OCI-LY7 (cell line): ENCODE data around the gene CAPN10.

ENCODE experiments used
- CTCF ChIP-seq: fragments of 200-600 bp; sonication (generic); conservative IDR thresholded peaks from 2 replicates; pipeline ENCODE4 v1.5.1; 2014; ENCODE audit warnings: mild to moderate bottlenecking, antibody characterized with exemption, low read length, moderate library complexity, mixed read lengths
- EZH2phosphoT487 ChIP-seq: fragments of 200-600 bp; sonication (generic); IDR thresholded peaks from 2 replicates; pipeline ENCODE4 v1.6.1; 2018; ENCODE audit warnings: low read depth, borderline replicate concordance, mild to moderate bottlenecking, mixed run types, antibody characterized with exemption, low read length, moderate library complexity, mixed read lengths

DNA sequence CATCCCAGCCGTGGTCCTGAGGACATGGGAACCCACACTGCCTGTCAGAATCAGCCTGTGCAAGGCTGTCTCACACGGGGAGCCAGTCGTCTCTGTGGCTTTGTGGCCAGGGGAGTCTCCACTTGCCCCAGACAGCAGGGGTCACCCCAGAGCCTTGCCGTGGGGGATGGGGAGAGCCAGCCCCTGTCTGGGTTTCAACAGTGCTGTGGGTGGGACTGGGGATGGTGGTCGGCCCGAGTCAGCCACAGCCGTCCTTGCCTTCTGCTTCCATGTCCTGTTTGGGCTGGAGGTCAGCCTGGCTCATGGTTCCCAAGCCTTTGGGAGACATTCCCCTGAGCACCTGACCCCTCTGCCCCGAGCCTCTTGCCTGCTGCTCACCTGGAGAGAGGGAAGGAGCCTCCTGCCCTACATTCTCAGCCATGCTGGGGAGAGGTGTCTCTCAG, 58.3 kb downstream of the CAPN10 start:
- no peak for TF ChIP-seq CTCF
- no peak for TF ChIP-seq EZH2phosphoT487
